Epidermal melanocyte (primary cell): ENCODE results near the gene DUSP22.

Experiments used
- DNase-seq: peaks from one replicate; pipeline ENCODE4 v3.0.0; 2011; ENCODE audit warnings: low spot score; ENCODE audit not compliant: insufficient read length

Gene DUSP22

DNA sequence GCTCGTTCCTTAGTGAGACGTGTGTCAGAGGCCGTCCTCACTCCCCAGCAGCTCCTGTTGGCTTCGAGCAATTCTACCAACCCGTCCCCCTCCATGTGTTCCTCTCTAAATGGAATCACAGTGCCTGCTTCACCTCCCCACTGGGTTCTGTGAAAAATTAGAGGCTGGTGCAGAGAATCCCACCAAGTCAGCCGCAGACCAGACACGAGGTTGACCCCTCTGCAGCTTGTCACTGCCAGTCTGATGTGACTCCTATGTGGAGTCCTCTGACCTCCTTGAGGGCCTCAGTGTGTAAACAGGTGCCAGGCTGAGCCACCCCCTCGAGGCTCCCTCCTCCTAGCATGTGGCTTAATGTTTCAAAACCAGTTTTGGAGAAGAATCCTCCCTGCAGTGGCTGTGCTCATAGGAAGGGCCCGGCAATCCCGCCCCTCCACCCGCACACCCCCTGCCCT lies 86.7 kb downstream of the DUSP22 start:
- DNase-seq = no peak

DNA sequence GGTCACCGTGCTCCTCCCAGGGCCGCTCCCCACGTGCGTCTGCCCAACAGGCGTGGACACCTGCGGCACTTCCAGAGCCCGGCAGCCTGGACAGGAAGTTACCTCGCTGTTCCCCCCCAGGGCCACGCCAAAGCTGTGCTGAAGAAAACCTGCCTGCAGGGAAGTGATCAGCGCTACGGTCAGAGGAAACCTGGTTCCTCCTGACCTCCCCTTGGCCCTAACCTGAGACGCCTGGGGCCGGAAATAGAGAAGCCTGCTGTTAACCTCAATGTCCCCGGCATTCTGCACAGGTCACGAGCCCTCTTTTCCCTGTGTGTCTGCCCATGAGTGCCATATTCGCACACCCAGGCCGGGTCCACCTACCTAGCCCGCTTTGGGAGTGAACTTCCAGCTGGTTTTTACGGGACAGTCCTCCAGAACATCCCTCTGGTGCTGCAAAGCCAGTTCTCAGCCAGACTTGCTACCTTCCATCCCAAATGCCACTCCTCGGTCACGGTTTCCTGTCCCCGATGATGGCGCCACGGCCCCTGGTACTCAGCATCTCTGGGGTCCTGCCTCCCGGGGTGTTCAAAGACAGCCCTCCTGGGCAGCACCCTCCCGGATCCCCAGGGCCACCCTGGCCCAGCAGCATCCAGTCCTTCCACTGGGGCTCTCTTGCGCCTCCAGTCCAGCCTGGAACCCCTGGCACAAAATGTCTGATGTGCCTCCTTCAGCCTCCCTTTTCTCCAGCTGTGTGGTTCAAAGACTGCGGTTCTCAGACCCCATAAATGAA lies 87.3 kb downstream of the DUSP22 start:
- DNase-seq = no peak

DNA sequence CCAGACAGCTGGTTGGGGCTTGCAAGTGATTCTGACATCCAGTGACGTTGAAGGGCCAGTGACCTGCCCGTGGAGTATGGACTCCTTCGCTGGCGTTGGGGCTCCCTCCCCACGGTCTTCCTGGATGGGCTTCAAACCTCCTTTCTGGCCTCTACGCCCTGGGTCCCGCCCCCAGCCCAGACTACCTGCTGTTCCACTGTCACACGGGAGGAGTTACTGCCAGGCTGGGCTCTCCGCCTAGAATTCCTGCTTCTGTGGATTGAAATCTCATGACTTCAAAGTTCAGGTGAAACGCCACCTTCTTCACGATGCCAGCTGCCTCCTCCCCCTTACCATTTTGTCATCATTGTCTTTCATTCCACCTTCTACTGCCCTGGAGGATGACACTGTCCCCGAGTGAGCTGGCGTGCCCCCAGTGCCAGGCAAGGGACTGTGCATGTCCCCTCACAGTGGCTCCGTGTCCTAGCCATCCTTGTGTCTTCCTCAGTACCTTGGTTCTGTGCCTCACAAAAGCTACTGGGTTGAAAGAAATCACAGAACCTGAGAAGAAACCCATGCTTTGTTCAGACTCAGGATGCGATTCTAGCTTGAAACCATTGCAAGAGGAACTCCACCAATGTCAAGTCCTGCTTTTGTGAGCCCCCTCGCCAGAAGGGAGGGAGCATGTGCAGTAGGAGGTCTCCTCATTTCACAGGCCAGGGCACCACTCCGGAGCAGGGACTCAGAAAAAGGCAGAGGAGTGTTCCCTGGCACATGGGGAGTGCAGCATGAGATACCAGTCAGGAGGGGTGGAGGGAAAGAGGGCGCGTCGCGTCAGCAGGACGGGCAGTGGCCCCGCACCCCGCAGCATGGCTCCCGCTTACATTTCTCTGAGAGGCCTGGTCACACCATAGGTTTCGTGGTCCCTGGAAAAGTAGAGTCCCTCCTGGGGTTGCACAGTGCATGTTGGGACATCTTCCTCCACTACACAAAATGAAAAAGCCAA lies 88.2 kb downstream of the DUSP22 start:
- DNase-seq = no peak

DNA sequence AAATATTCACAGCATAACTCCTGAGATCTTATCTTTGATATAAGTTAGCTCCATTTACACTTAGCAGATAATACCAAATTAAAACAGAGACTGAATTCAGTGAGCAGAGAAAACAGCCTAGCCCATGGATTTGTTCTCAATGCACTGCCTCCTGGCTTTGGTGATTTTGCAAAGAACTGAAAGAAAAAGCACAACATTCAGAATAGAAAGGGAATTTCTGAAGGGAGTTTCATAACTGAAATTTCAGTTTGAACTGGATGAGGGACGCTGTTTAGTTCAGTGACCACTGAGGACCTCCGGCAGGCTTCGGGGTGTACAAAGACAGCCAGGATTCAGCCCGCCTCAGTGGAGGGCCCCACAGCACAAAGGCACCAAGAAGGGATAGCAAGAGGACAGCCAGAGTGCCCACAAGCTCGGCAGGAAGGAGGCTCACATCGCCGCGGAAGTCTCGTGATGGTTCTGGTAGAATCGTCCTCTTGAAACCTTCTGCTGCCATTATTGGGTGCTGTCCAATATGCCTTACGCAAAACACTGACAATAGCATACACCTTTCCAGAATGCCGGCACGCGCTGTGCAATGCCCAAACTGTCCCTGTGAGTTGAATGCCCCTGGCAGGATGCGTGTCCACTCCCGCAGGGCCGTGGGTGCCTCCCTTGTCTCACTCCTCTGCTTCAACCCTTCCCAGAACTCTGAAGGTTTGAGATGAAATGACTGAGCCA lies 89.6 kb downstream of the DUSP22 start:
- no peak for DNase-seq

DNA sequence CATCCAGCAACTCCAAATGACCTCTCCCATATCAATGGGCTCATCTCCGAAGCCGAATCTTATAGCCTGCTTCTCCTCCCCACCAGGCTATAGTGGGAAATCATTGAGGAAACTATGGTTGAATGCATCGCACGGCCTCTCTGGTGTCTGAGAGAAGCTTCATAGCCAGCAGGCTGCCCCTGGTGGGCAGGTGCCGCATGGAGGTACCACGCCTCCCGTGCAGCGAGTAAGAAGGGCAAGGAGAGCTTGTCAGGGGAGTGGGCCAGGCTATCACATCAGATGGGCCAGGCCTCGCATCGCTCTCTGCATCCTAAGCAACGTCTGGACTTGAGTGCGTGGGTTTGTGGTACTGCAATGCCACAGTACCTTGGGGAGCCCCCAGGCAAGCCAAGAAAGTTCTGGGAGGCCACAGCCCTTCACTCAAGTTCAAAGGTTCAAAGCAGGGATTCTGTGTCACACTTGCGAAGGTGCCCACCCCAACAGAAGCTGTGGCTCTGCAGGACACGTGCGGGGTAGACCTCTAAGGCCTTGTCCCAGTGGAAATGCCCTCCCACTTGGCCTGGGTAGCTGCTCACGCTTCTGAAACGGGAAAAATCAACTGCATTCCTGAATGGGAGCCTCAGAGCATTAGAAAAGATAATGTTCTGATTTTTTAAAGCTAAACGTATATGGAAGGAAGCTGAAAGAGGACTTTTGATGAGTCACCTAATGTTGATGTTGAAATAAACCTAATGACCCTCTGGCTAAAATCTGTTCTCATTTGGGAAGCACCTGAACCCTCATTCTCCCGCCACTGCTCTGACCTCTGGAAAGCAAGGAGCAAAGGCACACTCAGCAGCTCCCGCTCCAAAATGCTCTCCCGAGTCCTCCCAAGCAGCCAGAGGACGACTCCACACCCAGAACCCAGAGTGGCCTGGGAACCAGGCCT lies 90.9 kb downstream of the DUSP22 start:
- no peak for DNase-seq

DNA sequence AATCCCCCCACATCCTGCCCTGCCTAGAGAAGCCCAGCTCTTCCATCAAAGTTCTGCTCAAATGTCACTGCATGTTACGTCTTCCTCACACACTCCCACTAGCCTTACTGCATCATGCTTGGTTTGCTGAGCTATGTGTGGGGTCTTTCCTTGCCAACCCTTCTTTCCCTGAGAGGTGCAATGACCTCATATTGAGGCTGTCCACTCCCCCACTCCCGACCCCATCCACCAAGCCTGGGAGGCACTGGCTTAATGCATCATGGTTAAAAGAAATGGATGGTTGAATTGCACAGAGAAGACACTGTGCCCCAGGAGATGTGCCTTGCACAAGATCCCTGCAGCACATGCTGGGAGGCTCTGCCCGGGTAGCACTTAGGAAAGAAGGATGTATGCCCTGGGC lies 91.6 kb downstream of the DUSP22 start:
- no peak for DNase-seq

DNA sequence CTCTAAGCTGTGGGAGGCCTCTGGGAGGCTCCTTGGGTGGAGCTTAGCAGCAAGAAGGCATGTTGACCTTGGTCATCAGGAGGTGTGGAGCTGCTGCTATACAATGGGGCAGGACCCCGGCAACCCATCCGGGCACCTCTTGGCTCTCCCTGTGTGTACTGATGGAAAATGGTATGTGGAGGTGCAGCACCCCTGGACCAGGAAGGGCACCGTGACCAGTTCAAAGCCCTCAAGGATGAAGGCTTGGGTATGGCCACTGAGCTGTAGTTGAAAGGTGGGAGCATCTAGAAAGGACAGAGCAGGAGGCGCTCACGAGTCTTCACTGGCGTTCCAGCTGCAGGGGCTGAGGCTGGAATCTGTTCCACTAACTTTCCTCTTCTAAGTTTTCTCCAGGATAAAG lies 92.6 kb downstream of the DUSP22 start:
- no peak for DNase-seq

DNA sequence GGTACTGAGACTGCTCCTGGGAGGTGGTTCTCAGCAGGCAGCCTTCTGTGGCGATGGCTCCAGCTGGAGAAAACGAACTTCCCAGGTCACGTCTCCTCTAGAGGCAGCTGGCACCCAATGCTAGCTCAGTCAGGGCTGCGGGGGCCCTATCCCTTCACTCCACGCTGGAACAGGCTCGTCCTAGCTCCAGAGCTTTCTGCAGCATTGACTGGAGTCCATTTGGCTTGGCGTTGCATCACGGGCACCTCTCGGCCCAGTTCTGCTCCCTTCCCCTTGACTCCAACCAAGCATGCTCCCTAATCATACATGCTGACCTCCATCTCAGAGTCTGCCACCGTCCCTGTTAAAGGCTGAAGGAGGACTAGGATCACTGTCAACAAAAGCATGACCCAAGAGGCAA lies 93.3 kb downstream of the DUSP22 start:
- no peak for DNase-seq

DNA sequence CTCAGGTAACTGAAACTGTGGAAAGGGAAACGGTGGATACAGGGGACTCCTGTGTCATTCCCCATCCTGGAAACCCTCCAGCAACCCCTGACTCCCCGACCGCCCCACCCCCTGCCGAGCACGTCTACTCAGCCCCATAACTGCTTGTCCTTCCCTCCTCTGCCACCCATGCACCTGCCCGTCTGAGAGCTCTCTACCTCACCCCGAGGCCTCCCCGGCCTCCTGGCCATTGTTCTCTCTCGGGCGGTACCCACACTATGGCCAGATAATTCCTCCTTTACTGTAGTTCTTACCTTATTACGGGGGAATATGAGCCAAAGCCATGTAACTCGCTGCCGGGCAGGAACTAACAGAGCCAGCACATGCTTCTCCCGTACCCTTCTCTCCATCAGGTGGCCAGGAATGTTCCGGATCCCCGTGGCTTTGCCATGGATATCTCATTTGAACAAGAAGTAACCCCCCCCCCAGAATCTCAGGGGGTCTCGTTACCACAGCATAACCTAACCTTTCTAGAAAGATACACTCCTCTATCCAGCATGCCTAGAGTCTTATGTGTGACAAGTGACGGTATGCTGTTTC lies 94.5 kb downstream of the DUSP22 start:
- DNase-seq = no peak

DNA sequence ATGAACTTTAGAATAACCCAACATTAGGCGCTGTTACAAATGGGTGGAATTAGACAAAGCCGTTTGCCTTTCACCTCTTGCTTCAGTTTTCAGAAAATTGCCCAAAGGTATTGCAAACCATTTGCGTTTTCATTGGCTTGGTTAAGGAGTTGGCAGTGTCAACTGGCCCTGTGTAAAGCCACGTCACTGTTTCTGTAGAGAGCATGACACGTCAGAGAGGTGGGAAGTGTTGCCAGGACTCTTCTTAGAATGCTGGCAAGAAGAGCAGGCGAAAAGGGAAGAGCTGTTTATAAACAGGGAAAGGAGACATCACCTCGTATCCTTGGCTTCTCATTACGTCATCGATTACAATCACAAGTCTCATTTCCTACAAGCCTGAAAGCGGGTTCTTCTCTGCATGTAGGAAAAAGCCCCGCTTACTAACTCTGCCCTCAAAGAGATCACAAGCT lies 95.0 kb downstream of the DUSP22 start:
- no peak for DNase-seq

DNA sequence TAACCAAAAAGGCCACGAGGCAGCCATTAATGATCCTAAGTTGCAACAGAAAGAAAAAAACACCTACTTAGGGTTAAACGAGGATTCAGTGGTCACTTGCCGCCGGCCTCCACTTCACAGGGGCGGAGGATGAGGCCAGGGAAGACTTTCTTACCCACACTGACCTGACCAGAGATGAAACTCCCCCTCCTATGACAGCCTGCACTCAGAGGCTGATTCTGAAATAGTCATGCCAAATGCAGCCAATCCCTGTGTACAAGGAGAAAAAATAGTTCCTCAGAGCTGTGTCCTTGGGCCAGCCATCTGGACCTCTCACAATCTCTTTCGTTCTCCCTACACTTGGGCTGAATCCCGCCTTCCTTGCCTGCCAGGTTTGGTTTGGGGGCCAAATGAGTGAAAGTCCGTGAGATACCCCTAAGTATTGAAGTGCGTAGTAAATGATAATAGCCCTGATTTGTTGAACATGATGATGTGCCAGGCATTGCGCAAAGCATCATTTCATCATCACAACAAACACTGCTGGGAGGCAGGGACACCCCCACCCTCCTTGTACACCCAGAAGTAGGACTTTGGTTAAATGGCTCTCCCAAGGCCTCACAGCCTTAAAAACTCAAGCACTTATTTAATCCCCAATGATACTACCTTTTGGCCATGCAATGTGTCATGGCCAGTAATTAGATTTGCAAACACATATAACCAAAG lies 96.1 kb downstream of the DUSP22 start:
- DNase-seq = no peak

DNA sequence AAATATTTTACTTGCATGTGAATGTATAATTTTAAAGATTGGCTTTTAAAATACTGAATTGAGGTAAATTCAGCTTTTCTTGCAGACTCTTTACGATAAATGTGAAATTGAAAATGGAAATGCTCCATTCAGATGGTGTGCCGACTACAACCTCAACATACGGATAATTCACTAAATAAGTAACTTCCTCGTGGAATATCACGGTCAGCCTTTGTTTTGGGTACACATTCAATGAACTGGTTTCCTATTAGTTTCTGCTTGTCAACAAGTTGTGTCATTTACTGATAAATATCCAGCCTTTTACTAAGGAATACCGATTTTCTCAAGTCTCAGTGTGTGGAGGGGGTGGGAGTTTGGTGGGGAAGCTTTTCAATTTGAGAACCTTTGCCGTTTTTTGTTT lies 96.9 kb downstream of the DUSP22 start:
- DNase-seq = no peak

DNA sequence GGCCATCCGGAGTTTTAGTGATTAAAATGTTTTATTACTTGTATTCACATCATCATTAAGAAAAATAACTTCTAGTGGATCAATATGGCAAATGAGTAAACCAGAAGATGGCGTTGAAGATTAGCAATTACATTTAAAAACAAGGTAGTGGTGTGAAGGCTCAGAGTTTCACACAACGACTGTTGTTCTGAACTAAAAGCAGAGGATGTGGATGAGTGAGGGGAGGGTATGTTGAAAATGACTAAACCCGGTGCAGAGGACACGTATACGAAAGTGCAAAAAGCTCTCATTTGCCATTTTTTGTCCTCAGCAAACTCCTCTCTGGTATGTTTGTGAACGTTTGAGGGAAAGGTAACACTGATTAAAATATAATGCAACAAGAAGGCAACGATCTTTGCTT lies 97.3 kb downstream of the DUSP22 start:
- DNase-seq = no peak

DNA sequence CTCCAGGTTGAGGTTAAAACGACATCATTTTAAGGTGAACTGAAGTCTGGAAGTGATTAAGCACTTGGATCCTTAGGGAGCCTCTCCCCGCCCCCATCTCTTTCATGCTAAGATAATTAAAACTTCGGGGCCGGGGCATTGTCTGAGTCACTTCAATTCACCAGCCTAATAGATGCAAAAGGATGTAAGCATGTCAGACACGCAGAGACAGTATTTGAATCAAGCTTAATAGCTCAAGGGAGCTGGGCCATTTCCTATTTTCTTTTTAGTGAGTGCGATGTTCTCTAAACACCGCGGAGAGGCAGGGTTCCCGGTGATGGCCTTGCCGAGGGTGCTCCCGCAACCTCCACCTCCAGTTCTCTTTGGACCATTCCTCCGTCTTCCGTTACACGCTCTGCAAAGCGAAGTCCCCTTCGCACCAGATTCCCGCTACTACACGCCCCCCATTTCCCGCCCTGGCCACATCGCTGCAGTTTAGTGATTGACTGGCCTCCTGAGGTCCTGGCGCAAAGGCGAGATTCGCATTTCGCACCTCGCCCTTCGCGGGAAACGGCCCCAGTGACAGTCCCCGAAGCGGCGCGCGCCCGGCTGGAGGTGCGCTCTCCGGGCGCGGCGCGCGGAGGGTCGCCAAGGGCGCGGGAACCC lies 98.7 kb downstream of the DUSP22 start:
- no peak for DNase-seq

DNA sequence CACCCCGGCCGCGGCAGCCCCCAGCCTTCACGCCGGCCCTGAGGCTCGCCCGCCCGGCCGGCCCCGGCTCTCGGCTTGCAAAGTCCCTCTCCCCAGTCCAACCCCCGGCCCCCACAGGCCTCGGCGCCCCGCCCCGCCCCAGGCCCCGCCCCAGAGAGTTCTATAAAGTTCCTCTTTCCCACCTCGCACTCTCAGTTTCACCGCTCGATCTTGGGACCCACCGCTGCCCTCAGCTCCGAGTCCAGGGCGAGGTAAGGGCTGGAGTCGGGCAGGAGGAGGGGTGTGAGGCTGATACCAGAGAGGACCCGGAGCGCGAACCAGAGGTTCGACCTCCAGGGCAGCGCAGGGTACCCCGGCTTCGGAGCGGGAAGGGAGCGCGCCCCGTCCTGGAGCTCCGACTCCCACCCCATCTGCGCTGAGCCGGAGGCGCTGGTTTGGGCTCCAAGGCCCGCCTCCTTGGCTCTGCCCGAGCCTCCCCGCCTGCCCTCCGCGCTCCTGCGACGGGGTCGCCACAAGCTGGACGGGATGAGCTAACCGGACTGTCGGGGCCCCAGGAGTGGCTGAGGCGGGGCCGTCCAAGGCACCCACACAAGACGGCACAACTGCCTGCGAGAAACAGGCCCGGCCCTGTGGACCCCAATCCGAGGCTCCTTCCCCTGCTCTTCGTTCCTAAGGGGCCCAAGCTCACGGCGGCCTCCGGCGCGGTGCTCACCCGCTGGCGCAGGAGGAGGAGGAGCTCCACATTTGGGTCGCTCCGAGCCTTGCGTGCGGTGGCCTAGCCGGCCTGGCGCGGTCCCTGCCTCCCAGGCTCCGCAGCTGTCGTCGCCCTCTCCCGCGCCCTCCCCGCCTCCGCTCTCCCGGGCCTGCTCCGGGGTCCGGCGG lies 99.5 kb downstream of the DUSP22 start, which contains the start of gene IRF4:
TSS of gene IRF4 (plus strand) at position 194 of the 882 bp plus-strand sequence. CDS start 1,401 bp downstream, outside the sequence.
- DNase-seq = peak; percentile 49

DNA sequence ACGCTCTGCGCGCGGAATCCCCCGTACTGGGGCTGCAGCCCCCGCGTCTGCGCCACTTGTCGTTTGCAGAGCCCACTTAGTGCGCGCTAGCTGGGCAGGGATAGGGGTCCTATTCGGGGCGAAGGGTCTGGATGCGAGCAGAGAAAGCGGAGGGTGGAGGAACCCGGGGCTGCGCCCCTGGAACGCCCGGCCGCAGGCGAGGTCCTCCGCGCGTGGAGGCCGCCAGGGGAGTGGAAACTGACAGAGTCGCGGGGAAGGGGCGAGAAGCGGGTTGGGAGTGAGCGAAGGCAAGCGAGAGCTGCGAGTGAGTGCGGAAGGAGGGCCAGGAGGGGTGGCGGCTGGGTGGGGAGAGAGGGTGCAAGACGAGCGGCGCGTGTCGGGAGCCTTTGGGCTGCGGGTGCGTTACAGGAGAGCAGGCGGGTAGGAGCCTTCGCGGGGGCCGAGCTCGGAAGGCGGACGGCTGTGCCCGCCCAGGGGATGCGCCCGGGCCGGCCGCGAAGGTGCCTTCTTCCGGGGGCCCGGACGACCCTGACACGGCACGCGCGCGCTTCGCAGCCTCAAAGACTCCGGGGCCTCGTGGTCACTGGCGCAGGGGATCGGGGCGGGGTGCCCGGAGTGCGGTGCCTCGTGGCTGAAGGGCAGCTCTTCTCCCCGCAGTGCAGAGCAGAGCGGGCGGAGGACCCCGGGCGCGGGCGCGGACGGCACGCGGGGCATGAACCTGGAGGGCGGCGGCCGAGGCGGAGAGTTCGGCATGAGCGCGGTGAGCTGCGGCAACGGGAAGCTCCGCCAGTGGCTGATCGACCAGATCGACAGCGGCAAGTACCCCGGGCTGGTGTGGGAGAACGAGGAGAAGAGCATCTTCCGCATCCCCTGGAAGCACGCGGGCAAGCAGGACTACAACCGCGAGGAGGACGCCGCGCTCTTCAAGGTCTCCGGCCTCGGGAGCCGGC lies 100.4 kb downstream of the DUSP22 start:
- no peak for DNase-seq
